Transverse colon (tissue), 4 donors: Measurements from ENCODE around the gene CD244.

ENCODE experiments used
- CTCF ChIP-seq, 5 experiments: fragments of 200-600 bp in 3 of 5; fragments of 450-650 bp in 2 of 5; sonication (generic) in 3 of 5; IDR thresholded peaks; 1 replicate in 2 of 5; 2 replicates in 3 of 5; pipeline ENCODE4 v1.5.1; 2016 to 2017; ENCODE audit warnings: antibody characterized with exemption in 5 of 5, inconsistent platforms in 3 of 5, mild to moderate bottlenecking in 2 of 5, moderate library complexity in 1 of 5
- EP300 ChIP-seq: sonication (generic); formaldehyde crosslinking; IDR thresholded peaks from one replicate; pipeline ENCODE4 v1.6.1; 2017; ENCODE audit warnings: antibody characterized with exemption, low read depth
- POLR2AphosphoS5 ChIP-seq, 3 donors: sonication (generic); formaldehyde crosslinking; IDR thresholded peaks; one replicate each; pipeline ENCODE4 v1.6.1; 2016; ENCODE audit warnings: antibody characterized with exemption in 3 of 3

GRCh38 chr1:160858097-160858496 is 4.6 kb downstream of the CD244 start:
- TF ChIP-seq POLR2AphosphoS5 (IDR thresholded peaks at IDR 0.05): peak; percentile 31 to 72 (median 53)
- peak; percentile 24 for TF ChIP-seq EP300
- TF ChIP-seq CTCF (IDR thresholded peaks at IDR 0.05): no peak
